Sigmoid colon (tissue), 7 donors: Measurements from ENCODE around the gene UBN2. TPM values are rescaled to one million over a fixed set of nuclear protein-coding genes. Genes with fewer than 3 reads are reported as not detected.

Experiments used
- DNase-seq: peaks from one replicate; pipeline ENCODE4 v3.0.0-alpha.2; 2019
- H3K27ac ChIP-seq, 4 donors: fragments of 200-600 bp; sonication (generic); one replicate each; pipeline ENCODE4 v1.5.1; 2016 to 2019; ENCODE audit warnings: mild to moderate bottlenecking in 1 of 4
- H3K27me3 ChIP-seq, 3 donors: fragments of 200-600 bp; sonication (generic); one replicate each; pipeline ENCODE4 v1.5.1; 2019; ENCODE audit warnings: mild to moderate bottlenecking in 1 of 3
- H3K36me3 ChIP-seq, 4 donors: fragments of 200-600 bp; sonication (generic); one replicate each; pipeline ENCODE4 v1.5.1; 2016 to 2019
- H3K4me1 ChIP-seq, 4 donors: fragments of 200-600 bp; sonication (generic); one replicate each; pipeline ENCODE4 v1.5.1; 2017 to 2019
- H3K4me3 ChIP-seq, 4 donors: fragments of 200-600 bp; sonication (generic); one replicate each; pipeline ENCODE4 v1.5.1; 2017 to 2019; ENCODE audit warnings: mild to moderate bottlenecking in 2 of 4, moderate library complexity in 1 of 4
- H3K9me3 ChIP-seq, 4 donors: fragments of 200-600 bp in 3 of 4; sonication (generic) in 3 of 4; one replicate each; pipeline versions ENCODE4 v1.5.1 to v1.6.1; 2013 to 2019
- CTCF ChIP-seq, 4 experiments: fragments of 450-650 bp in 3 of 4; fragments of 200-600 bp in 1 of 4; IDR thresholded peaks; one replicate each; pipeline ENCODE4 v1.5.1; 2016 to 2019; ENCODE audit warnings: antibody characterized with exemption in 4 of 4, mild to moderate bottlenecking in 3 of 4, moderate library complexity in 2 of 4
- EP300 ChIP-seq, 4 donors: sonication (generic); formaldehyde crosslinking; IDR thresholded peaks; one replicate each; pipeline ENCODE4 v1.6.1; 2017; ENCODE audit warnings: antibody characterized with exemption in 4 of 4
- POLR2A ChIP-seq, 2 donors: fragments of 450-650 bp; IDR thresholded peaks; one replicate each; pipeline ENCODE4 v1.6.1; 2016; ENCODE audit warnings: antibody characterized with exemption in 2 of 2, mild to moderate bottlenecking in 2 of 2, moderate library complexity in 2 of 2
- POLR2AphosphoS5 ChIP-seq, 4 donors: sonication (generic); formaldehyde crosslinking; IDR thresholded peaks; one replicate each; pipeline ENCODE4 v1.6.1; 2017; ENCODE audit warnings: antibody characterized with exemption in 4 of 4
- WGBS, 2 donors: extraction: QIAGEN DNeasy Blood & Tissue Kit; methylation state at CpG; one replicate each; pipeline ENCODE4 v1.1.7; 2013; 5-methylcytosine and 5-hydroxymethylcytosine counted together
- intact Hi-C: fragments of 100-400 bp; cut with DNase I; formaldehyde crosslinking; loops from one replicate; pipeline ENCODE4 v1.15.1; 2023
- polyA plus RNA-seq, 3 donors: library from polyadenylated mRNA; stranded (reverse); fragments of 200-250 nt; gene quantifications; one replicate each; pipeline ENCODE4 v1.2.3, GENCODE V29; 2013
- total RNA-seq, 4 donors: library from RNA; depleted of rRNA; stranded (reverse); fragments of >200 nt; gene quantifications; one replicate each; pipeline ENCODE4 v1.1.0, GENCODE V29; 2016
- donor health status: healthy with polysubstance abuse.
- donor health status: Bipolar disorder and iron deficiency.
- donor health status: healthy.

The UBN2 gene
- total and polyA plus RNA-seq, 7 donors: 0.92 to 22.7 (median 13.2) TPM

GRCh38 chr7:139230484-139230773 lies 608 bp upstream of the UBN2 start:
- no peaks in the 10 kb centered on the region for H3K9me3 ChIP-seq
- no peaks in the 10 kb centered on the region for H3K36me3 ChIP-seq
- no peaks in the 10 kb centered on the region for H3K27me3 ChIP-seq
- peak overlapping the region; percentile 92 to 99 (median 98) for H3K27ac ChIP-seq
- DNase-seq: no peak
- intact Hi-C loops: loop anchor here (2.0 to 5.0 kb wide), 3 partner anchors 98 to 126 kb away; partner anchors contain the start of gene FMC1
- TF ChIP-seq POLR2AphosphoS5 (IDR thresholded peaks at IDR 0.05) (no peak), EP300 (IDR thresholded peaks at IDR 0.05) (no peak), CTCF (IDR thresholded peaks at IDR 0.05) (no peak), POLR2A (IDR thresholded peaks at IDR 0.05) (no peak)
- H3K4me1 ChIP-seq: peaks cover 0 to 33% (median 15%) of the 10 kb centered on the region in 4 donors
- peak overlapping the region; percentile 87 to 99 (median 98) for H3K4me3 ChIP-seq
- WGBS, 2 donors: 3 to 4% methylated on average over 12 of the region's 12 CpGs

GRCh38 chr7:139231513-139232376 lies 708 bp downstream of the UBN2 start:
- TF ChIP-seq EP300 (IDR thresholded peaks at IDR 0.05): no peak
- no peak for TF ChIP-seq CTCF (IDR thresholded peaks at IDR 0.05)
- no peak for TF ChIP-seq POLR2A (IDR thresholded peaks at IDR 0.05)
- no peak for TF ChIP-seq POLR2AphosphoS5 (IDR thresholded peaks at IDR 0.05)
- H3K9me3 ChIP-seq: no peaks in the 10 kb centered on the region
- intact Hi-C loops: loop anchor here (2.0 to 5.0 kb wide), 3 partner anchors 99 to 127 kb away; partner anchors contain the start of gene FMC1
- WGBS, 2 donors: 1% methylated on average over 101 of the region's 101 CpGs
- H3K27ac ChIP-seq: peak overlapping the region; percentile 92 to 99 (median 98)
- peaks cover 0 to 33% (median 15%) of the 10 kb centered on the region in 4 donors for H3K4me1 ChIP-seq
- H3K27me3 ChIP-seq: no peaks in the 10 kb centered on the region
- peak overlapping the region; percentile 87 to 99 (median 98) for H3K4me3 ChIP-seq
- peak; percentile 66 for DNase-seq
- no peaks in the 10 kb centered on the region for H3K36me3 ChIP-seq

GRCh38 chr7:139232377-139232717 lies 1.3 kb downstream of the UBN2 start:
- H3K4me3 ChIP-seq: peak overlapping the region; percentile 87 to 99 (median 98)
- H3K27me3 ChIP-seq: no peaks in the 10 kb centered on the region
- 3 to 7% methylated on average over 8 of the region's 8 CpGs for WGBS, 2 donors
- peaks cover 0 to 33% (median 15%) of the 10 kb centered on the region in 4 donors for H3K4me1 ChIP-seq
- intact Hi-C loops: loop anchor here (5.0 kb wide), 1 partner anchor 110 kb away; the partner anchor contains the start of gene FMC1
- no peaks in the 10 kb centered on the region for H3K9me3 ChIP-seq
- H3K27ac ChIP-seq: peak overlapping the region; percentile 92 to 99 (median 98)
- peaks cover 0 to 4% (median under 1%) of the 10 kb centered on the region in 4 donors for H3K36me3 ChIP-seq
- TF ChIP-seq CTCF (IDR thresholded peaks at IDR 0.05) (no peak), POLR2A (IDR thresholded peaks at IDR 0.05) (no peak), POLR2AphosphoS5 (IDR thresholded peaks at IDR 0.05) (no peak), EP300 (IDR thresholded peaks at IDR 0.05) (no peak)
- DNase-seq: no peak

- Histone ChIP-seq H3K9me3 (no peaks in the 10 kb centered on the region), H3K27ac (no peak overlapping the region), H3K36me3 (peaks cover 4 to 9% (median 6%) of the 10 kb centered on the region in 4 donors), H3K4me1 (peaks cover 0 to 33% (median 15%) of the 10 kb centered on the region in 4 donors), H3K4me3 (peak overlapping the region in 2 of 4 donors; percentile 87 to 99), H3K27me3 (no peaks in the 10 kb centered on the region)
- TF ChIP-seq POLR2AphosphoS5 (IDR thresholded peaks at IDR 0.05): no peak
- no peak for TF ChIP-seq CTCF (IDR thresholded peaks at IDR 0.05)
- no peak for TF ChIP-seq EP300 (IDR thresholded peaks at IDR 0.05)
- no peak for DNase-seq
- 30 to 36% methylated on average over 2 of the region's 2 CpGs for WGBS, 2 donors
- intact Hi-C loops: loop anchor here (5.0 kb wide), 1 partner anchor 109 kb away; the partner anchor contains the start of gene FMC1
Observed at GRCh38 chr7:139232904-139233303, 1.9 kb downstream of the UBN2 start.
